Measurements from ENCODE around the gene RPL39L.
"Not testable (repeated sequence)": the region's sequence is repeated elsewhere in the genome, so short reads cannot be mapped to it uniquely, and the experiment has no call there.

RPL39L gene

DNA sequence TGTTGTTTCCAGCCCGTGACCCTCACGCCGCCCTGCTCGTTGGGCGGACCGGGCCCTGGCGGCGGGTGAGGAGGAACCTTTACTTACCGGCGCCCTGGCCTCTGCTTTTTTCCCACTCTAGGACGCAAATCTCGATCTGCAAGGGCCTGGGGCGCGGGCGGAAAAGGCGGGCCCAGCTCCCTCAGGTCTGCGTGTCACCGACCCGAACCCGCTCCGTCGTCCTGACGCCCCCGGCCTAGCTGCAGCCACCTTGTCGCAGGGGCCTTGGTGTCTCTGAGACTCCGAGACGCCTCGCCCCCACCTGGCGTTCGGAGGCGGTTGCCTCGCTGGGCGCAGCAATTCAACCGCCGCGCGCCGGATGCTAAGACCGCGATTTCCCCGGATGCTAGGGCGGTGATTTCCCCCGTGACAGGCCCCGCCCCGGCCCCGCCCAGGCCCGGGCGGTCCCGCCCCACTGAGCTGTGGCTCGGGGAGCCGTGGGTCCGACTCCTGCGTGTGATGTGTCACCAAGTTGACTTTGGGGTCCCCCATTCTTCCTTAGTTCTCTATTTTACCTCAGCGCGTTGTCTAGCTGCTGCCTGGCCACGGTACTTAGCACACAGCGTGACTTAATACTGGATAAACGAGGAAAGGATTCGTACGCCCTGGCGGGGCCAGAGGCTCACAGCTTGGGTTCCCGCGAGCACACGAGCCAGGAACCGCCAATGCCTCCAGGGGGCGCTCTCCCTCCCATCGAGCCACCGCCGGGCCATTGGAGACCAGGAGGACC is at the start of gene RPL39L:
TSS of gene RPL39L (minus strand) at position 371 of the 769 bp plus-strand sequence. CDS start 18,196 bp downstream, outside the sequence.
- peak; percentile 91 to 93 for DNase-seq

DNA sequence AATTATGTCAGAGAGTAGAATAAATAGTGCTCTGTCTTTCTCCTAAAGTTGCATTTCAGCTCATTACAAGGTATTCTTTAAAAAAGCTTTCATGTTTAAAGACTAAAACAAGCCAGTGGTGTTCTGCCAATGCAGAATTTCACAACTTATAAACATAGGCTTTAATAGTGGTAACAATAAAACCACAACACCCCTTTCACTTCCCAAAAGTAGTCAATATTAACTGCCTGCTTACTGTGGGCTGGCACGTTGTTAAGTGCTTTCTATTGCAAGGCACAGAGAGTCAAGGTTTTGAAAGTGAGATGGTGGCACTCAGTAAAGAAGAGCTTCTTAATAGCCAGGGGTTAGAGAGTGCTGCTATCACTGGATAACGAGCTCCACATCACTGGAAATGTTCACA is 49.6 kb upstream of the RPL39L start:
- DNase-seq, result no peak

DNA sequence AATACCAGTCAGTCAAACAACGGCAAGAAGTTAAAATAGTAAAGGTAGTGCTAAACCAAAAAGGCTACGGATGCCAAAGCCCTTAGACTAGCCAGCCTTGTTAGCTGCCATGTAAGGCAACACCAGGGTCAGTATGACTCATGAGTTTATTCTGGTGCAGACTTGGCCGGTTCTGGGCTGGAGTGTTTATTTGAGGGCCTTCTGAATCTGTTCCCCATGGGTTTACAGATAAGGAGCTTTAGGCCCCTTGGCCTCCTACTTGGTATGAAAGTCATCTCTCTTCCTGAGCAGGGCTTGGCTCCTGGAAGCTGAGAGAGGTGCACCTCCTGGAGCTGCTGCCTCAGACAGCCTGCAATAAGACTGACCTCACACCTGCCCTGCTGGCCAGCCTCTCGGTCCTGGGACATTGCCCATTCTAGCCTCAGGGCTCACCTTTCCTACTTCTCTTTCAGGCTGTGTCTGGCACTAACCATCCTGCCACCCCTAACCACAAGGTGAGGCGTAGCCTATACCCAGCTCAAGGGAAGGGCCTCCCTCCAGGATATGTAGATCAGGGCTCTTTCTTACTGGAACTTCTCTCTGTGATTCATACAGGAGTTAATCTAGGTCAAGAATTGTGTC is 47.6 kb upstream of the RPL39L start:
- no peak for DNase-seq

DNA sequence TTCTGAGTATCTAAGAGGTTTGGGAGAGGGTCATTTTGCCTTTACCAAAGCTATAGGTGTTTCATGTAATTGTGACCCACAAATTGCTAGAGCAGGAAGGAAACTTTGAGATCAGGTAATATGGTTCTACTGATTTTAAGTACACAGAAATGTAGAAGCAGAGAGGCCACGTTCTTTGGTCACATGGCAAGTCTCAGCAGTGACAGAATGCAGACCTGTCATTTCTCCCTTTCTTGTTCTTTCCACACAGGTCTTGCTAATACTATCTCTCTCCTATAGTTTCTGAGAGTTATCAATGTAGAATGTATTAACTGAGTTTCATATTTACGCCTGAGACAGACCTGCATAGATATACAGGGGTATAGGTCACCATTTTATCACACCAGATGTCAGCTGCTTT is 47.1 kb upstream of the RPL39L start:
- DNase-seq, result no peak

DNA sequence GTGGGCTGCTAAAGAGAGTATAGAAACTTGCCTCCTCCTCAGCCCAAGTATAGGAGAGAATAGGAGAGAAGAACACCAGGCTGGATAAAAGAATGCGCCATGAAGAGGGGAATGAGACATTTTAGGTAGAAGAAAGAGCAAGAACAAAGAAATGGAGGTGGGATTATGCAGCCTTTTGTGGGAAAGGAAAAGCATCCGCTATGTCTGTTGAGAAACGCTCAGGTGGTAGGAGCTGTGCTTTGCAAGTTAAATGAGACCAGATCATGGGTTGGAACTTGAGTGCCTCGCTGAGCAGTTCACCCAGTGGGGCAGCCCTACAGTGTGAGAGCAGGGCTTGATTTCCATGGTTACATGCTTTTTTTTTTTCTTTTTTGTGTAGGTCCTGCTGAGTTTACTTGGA is 46.5 kb upstream of the RPL39L start:
- DNase-seq, result no peak

DNA sequence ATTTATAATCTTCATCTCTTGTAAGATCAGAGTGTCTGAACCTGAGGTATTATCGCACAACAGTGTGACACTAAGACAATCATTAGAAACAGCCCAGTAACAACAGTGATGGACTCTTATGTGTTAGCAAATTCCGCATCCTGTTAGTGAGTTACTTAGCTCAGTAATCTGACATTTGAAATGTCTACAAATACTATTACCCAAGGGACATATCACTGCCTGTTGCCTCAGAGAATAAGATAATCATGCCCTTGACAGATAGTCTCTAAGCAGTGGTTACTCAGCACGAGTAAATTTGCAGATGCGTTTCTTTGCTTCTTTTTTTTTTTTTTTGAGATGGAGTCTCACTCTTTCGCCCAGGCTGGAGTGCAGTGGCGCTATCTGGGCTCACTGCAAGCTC is 44.6 kb upstream of the RPL39L start:
- no peak for DNase-seq

DNA sequence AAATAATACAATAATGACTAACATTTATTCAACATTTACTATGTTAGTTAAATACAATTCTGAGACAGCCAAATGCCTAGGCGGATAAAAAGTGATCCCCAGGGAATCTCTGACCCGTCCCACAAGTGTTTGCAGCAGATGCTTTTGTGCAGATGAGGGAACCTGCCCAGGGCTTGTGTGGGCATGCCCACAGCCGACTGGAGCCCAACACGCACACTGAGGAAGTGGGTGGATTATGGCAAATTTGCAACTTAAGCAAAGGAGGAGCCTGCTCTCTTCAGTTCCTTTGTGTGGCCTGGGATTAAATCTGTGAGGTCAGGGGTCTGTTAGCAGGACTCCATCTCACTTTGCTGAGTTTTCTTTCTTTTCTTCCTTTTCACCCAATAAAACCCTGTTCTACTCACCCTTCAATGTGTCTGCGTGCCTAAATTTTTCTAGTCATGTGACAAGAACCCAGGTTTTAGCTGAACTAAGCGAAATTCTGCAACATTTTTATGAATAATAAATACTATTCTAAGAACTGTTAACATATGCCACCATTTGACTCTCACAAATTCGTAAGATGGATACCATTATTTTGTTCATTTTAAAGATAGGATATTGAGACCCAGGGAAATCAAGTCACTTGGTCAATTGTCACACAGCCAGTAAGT is 44.0 kb upstream of the RPL39L start:
- no peak for DNase-seq

DNA sequence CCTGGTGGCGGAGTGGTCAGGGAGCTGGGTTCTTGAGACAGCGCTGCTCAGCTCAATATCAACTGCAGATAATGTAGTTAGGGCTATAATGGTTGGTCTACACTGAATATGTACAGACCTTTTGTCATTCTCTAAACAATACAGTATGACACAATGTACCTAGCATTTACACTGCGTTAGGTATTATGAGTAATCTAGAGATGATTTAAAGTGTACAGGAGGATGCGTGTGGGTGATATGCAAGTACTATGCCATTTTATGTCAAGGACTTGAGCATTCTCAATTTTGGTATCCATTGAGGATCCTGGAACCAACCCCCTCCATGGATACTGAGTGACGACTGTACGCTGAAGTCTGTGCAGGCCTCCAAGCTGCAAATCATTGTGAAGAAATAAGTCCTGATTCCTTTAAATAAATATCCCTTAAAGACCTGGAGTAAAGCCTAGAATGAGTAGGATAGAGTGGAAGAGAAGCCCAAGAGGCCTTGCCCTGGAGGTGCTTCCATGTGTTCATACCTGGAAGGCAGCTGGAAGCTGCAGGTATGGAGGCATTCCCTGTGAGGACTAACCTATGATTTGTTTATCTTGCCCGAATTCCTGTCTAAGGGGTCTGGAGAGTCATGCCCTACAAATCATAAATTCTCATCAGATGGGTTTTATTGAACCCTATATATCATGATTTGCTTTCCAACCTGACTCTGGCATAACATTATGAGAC is 42.3 kb upstream of the RPL39L start:
- DNase-seq, result no peak

DNA sequence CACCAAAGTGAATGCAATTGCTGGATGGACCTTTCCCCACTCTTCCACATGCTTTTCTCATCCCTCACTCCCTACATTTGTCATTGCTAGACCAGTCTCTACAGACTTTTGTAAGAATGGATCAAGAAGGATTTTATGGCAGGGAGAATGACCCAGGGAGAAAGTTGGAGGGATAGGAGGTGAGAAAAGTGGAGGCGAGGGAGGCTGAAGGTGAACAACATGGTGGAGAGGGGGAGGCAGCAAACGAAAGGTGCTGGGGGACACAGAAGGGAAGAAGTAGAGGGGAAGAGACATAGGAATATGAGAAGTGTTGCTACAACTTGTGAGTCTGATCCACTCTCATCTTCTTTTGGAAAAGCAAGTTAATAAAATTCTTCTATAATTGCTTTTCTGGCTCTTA is 33.6 kb upstream of the RPL39L start:
- DNase-seq, result no peak

DNA sequence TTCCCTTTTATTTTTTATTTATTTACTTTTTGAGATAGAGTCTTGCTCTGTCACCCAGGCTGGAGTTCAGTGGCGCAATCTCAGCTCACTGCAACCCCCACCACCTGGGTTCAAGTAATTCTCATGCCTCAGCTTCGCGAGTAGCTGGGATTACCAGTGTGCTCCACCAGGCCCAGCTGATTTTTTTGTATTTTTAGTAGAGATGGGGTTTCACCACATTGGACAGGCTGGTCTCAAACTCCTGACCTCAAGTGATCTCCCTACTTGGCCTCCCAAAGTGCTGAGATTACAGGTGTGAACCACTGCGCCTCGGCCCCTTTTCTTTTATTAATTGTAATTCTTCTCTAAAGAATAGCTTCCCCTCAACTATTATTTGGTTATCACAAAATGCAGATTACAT is 31.6 kb upstream of the RPL39L start:
- not testable (repeated sequence) for DNase-seq

DNA sequence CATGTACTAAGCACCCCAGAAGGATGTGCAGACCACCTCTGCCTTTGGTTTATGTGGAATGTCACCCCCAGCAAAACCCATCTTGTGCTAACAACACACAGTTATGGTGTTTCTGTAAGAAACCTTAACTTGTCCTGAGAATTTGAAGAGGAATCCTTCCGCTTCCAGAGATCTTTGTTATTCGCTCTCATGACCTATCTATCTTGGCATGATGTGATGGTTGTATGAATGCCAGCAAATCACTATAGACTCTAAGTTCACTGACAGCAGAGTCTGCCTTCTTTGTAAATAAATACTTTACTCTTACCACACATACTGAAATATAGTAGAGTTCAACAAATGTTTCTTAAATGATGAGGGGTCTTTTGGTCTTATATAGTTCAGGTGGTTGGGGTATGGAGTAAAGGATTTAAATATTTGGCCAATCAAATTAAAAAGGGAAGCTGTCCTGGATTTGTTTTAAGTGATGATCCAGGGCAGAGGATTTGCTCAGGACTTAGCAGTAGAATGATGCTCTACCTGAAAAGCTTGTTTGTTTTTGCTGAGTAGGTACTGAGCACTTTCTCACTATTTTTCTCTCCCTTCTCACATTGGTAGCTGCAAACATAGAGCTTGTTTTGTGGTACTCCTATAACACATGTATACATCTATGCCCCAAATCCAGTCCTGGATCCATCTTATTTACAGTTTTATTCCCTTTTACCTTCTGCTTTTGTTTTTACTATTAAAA is 30.1 kb upstream of the RPL39L start:
- no peak for DNase-seq

DNA sequence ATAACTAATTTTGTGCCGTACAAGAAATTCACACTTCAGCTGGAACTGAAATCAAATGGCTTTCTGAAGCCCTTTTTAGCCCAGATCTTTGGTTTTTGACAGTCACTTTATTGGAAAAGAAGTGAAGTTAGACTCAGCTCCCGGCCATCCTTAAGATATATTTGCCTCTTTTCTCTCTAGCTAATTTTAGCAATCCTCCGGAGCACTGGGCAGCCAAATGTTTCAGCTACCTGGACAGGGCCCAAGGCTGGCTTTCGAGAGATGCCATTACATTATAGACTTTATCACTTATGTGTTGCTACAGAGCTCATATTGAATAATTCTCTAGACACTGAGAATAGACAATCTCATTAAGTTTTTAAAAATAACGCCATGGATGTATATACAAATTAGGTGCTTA is 28.5 kb upstream of the RPL39L start:
- DNase-seq, result no peak

DNA sequence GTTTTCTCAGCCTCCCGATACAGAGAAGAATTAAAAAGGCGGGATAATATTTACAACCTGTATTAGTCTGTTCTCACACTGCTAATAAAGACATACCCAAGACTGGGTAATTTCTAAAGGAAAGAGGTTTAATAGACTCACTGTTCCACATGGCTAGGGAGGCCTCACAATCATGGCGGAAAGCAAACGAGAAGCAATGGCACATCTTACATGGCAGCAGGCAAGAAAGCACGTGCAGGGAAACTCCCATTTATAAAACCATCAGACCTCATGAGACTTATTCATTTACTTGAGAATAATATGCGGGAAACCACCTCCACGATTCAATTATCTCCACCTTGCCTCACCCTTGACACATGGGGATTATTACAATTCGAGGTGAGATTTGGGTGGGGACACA is 27.5 kb upstream of the RPL39L start:
- DNase-seq, result no peak

DNA sequence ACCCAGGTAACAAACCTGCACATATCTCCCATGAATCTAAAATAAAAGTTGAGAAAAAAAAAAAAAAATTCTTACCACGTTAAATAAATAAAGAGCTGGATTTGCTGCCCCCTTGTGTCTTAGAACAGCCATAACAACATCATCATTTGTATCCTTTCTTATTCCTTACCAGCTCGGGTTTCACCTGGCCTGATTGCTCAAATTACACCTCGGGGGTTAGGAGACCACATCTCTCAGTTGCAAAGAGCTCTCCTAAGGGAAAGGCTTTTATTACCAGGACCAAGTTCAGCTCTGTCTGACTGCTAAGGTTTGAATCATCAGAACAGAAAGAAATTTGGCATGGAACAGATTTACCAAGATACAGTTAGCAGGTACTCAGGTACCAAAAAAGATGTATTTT is 25.8 kb upstream of the RPL39L start:
- DNase-seq, result peak in 1 of 2 experiments; percentile 12

DNA sequence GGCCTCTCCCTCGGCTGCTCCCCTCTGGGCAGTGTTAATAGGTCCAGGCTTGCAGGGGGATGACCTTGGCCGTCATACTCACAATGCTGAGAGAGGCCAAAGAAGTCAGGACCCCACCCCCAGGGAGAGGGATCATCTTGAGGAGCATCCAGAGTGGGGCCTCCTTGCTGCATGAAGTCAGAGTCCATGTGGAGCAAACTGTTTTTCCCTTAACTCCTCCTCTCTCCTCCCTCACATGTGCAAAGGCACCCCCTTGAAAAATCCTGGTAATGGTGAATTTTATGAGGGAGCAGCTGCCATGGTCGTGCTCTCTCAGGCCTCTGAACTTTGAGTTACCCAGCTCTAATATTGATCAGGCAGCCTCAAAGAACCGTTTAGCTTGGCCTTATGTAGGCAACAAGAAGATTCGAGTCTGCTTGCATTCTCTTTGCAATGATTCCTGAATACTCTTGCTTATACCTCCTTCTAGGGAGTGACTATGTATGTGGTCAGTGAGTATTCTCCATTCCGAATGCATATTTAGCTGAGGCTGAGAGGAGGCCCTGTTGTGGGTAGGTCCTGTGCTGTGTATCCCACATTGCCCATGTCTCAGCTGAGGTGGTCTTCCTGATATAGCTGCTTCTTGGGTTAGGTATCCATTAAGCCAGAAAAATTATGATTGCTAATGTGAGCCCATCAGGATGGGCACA is 23.1 kb upstream of the RPL39L start:
- no peak for DNase-seq

DNA sequence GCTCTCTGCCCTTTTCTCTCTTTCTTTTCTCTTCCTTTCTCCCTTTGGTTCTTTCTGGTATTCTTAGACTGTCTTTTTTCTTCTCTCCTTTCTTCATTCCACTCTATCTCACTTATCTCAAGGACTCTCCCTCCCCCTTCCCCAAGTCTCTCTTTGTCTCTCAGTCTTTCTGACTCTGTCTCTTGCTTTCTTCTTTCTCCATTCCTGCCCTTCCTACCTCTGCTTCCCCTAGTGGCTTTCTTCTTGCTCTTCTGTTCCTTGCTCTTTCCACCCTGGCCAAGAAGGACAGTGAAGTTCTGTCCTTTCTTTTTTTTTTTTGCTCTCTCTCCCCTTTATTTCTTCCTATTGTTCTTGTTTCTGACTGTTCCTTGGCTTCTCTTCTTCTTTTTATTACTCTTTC is 22.3 kb upstream of the RPL39L start:
- DNase-seq, result no peak

DNA sequence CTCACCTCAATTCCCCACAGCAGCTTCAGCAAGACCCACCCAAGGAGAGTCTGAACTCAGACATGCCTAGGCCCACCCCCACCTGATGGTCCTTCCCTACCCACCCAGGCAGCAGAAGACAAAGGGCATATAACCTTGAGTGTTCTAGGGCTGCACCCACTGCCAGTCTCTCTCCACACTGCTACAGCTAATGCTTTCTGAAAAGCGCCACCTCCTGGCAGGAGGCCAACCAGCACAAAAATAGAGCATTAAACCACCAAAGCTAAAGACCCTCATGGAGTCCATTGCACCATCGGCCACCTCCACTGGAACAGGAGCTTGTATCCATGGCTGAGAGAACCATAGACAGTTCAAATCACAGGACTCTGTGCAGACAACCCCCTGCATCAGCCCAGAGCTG is 11.3 kb upstream of the RPL39L start:
- DNase-seq, result peak; percentile 60 to 63

DNA sequence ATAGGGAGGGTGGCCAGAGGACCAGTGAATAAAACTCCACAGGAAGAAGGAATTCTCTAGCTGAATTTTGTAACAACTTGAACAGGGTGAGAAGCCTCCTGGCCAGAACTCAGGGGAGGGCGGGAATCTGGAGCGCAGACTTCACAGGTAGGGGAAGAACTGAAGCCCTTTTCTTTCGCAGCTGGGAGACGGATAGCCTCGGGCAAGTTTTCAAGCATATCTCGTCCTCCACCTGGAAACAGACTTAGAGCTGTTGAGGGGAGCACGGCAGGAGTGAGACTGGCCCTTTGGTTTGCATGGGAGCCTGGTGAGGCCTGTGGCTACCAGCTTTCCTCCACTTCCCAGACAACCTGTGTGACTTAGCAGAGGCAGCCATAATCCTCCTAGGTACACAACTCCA is 10.9 kb upstream of the RPL39L start:
- DNase-seq, result no peak

DNA sequence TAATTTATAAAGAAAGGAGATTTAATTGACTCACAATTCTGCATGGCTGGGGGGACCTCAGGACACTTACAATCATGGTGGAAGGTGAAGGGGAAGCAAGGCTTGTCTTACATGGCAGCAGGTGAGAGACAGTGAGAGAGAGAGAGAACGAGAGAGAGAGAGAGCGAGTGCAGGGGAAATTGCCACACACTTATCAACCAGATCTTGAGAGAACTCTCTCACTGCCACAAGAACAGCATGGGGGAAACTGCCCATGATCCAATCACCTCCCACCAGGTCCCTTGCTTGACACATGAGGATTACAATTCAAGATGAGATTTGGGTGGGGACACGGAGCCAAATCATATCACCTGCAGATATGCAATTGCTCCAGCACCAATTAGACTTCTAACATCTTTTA is 7.1 kb upstream of the RPL39L start:
- DNase-seq, result no peak

DNA sequence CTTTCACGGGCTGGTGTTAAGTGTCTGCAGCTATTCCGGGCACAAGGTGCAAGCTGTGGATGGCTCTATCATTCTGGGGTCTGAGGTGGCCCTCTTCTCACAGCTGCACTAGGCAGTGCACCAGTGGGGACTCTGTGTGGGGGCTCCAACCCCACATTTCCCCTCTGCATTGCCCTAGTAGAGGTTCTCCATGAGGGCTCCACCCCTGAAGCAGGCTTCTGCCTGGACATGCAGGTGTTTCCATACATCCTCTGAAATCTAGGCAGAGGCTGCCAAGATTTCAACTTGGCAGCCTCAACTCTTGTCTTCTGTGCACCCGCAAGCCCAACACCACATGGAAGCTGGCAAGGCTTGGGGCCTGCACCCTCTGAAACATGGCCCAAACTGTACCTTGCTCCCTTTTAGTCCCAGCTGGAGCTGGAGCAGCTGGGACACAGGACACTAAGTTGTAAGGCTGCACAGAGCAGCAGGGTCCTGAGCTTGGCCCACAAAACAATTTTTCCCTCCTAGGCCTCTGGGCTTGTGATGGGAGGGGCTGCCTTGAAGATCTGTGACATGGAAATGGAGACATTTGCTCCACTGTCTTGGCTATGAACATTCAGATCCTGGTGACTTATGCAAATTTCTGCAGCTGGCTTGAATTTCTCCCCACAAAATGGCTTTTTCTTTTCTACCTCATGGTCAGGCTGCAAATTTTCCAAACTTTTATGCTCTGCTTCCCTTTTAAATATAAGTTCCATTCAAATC is 6.0 kb upstream of the RPL39L start:
- DNase-seq, result no peak

DNA sequence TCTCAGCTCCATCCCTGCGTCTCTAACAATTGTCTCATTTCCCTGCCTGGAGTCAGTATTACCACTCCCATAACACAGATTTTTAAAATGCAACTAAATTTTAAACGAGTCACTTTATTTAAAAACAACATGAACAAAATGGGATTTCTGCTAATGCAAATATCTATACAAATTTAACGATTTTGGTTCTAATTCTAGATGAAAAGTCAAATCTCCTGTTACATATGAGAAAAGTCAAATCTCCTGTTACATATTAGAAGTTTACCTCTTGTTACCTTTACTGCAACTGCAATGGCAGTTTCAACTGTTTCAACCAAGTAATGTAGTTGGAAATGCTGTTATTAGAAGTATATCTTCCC is 578 bp upstream of the RPL39L start:
- no peak for DNase-seq

DNA sequence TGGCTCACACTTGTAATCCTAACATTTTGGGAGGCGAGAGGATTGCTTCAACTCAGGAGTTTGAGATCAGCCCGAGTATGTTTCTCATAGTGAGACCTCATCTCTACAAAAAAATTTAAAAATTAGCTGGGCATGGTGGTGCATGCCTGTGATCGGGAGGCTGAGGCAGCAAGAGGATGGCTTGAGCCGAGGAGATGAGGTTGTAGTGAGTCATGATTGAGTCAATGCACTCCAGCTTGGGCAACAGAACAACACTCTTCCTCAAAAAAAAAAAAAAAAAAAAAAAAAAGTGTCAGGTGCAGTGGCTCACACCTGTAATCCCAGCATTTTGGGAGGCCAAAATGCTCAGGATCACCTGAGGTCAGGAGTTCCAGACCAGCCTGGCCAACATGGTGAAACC is 2.4 kb downstream of the RPL39L start:
- DNase-seq, result no peak

All from stimulated activated CD4-positive, alpha-beta T cell treated with anti-CD3 and anti-CD28 coated beads, Interleukin-4, amount 100 ng/mL, for 4 hours (primary cell).